Activated gamma-delta T cell treated with Interleukin-2 at 50 U/mL for 16 hours (primary cell): Measurements from ENCODE around the gene SLC15A1.

Experiments
- DNase-seq: peaks from one replicate; pipeline ENCODE4 v3.0.0-alpha.2; 2020

SLC15A1 gene

DNA sequence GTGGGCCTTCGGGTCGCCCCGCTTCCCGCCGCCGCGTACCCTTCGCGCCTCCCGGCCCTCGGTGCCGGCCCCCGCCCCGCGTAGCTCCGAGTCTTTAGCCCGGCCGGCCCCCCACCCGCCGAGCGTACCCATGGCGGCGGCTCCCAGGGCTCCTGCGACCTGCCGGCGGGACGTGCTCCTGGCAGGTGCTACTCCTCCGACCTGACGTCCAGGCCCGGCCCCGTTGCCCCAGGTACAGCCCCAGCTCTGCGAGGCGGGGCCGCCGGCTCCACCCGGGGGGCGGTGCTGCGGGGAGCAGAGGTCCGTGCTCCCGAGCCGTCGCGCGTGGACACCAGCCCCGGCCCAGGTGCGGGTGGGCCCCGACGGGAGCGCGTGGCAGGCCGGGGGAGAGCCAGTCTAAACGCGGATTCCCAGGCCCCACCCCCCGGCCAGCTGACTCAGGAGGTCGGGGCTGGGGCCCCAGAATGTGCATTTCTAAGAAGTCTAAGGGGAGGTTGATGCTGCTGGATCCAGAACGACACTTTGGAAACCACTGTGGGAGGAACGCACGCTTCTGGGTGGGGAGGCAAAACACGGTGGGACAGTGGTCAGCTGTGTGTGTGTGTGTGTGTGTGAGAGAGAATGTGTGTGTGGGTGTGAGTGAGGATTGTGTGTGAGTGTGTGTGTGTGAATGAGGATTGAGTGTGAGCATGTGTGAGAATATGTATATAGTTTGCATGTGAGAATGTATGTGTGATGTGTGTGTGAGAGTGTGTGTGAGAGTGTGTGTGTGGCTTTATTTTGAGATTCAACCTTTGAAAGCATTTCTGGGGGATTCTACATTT lies at the start of gene SLC15A1:
Gene SLC15A1 (minus strand): TSS at position 206 of the 824 bp plus-strand sequence. CDS start 74 bp downstream, at position 132.
- DNase-seq, result no peak

DNA sequence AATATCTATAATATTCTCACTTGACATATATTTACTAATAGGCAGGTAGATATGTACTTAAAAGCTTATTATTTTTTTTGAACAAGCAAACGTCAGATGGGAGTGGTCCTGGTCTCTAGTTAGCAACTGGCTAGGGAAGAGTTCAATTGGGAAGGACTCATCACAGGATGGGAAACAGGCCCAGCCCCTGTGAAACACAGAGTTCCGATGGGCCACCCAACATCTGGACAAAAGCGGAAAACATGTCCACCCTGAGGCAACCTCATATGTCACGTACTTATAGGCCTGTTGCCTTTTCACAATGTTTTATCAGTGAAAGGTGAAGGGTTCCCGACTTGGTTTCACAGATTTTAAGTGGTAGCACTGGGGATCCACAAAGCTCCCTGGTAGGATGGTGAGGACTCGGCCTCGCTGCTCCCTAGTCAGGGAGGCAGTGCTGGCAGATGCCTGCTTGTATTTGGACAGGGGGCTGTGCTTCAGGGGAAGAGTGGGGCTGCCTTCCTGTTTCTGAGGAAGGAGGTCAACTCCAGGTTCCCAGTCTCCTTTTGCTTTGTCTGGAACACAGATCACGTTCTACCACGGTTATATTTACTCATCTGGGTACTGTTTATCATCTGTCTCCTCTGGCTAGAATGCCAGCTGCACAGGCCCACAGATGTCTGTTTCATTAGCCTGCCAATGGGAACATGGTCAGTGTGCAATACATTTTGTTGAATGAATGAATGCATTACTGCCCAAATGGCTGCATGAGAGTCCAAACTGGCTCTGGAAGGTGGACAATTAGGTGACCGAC lies 49.4 kb upstream of the SLC15A1 start:
- DNase-seq, result no peak

DNA sequence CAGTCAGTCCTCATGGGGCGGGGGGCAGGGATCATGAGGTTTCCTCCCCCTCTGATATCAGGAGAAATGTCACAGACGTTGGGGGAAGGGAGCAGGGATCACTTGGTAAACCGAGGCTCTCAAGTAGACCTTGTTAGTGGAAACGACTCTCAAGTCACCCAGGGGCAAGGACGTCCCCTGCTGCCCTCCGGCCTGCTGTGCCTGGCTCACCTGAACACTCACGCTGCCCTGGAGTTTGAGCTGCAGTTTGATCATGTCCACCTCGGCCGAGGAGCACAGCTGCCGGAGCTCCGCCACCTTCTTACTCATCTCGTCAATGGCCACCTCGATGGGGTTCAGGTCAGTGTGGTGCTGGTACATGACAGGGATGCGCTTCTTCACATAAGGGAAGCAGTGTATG lies 47.6 kb upstream of the SLC15A1 start:
- DNase-seq, result no peak

DNA sequence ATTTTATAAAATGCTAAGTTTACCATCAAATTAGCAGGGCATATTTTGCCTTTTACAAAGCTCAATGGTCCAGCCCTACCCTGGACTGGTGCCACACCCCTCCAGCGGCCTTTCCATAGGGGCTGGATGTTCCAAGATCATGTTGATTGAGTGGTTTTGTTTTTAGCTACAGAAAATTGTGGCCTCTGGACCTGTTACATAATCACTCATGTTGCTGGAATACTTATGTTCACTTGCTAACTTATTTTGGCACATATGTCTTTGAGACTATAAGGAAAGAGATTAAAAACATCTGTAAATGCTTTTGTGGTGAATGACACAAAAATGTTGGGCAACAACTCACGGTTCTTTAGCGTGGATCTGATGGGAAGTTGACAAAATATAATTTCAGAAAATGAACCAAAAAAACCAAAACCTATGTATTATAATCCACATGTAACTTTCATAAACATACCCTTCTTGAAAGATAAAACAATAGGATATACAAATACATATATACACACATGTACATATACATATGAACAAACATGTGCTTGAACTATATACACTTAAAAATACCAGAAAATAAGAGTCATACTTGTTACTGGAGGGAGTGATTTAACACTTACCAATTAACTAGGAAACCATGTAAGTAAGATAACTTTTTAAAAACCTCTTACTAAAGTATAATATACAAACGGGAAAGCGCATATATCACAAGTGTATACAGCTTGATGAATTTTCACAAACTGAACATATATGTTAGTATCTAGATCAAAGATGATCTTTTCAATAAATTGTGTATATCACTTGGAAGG lies 46.6 kb upstream of the SLC15A1 start:
- DNase-seq, result no peak

GRCh38 chr13:98797456-98797855 lies 45.0 kb upstream of the SLC15A1 start:
- no peak for DNase-seq

GRCh38 chr13:98796798-98797197 lies 44.3 kb upstream of the SLC15A1 start:
- no peak for DNase-seq

DNA sequence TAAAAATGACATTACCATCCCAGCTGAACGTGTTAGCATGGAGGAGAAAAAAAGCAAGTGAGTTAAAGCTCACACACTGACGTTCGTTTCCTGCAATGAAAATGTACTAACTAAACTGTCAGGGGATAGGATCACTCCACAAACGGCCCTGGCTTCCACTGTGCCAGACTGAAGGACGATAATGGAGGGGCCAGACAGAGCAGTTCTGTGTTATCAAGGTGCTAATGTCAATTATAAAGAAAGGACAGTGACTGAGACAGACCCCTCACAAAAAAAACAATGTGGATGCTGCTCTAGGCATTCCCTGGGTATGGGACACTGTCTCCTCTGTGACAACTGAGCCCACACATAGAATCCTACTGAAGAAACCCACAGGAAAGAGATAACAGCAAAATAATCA lies 43.7 kb upstream of the SLC15A1 start:
- no peak for DNase-seq

GRCh38 chr13:98795220-98795619 lies 42.7 kb upstream of the SLC15A1 start:
- no peak for DNase-seq

DNA sequence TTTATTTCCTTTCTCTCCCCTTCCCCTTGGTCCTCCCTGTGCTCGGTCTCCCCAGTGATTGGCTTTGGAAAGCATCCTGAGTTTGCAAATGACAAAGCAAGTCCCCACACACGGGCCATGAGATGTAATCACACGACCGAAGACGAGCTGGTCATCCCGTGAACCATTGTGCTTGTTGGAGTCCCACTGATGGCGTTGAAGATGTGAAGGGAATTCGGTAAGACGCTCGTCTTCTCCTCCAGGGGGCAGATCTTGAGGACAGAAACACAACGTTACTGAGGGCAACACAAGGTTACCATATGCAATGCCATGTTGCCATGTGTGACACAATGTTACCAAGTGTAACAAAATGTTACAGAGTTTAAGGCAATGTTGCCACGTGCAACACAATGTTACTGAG lies 42.0 kb upstream of the SLC15A1 start:
- DNase-seq, result no peak

DNA sequence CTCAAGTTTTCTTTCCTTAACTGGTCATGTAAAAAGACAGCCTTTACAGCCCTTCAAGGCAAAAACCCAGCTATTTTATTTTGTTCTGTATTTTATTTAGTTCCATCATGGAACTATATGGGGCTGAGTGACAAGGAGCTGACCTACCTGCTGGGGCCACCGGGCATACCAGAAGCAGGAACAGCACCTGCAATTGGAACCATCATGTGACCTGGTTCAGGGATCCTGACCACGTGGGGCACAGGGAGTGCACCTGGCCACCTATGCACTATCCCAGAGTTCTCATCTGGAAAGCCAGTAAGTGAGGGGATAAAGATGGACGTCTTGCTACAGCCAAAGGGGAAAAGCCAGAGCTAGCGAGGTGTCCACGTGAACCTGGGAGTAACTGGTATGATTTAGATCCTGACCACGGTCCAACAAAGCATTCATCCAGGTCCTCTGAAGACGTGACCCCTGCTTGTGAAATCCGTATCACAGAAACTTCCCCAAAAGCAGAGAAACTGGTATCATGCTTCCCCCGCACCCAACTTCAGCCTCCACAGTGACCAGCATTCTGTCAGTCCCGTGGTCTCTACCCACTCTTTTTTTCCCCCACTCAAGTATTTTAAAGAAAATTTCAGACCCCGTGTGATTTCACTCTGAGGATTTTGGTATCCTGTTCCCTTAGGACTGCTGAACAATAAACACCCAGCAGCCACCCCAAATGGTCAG lies 40.5 kb upstream of the SLC15A1 start:
- no peak for DNase-seq

GRCh38 chr13:98792321-98792720 lies 39.8 kb upstream of the SLC15A1 start:
- DNase-seq, result no peak

DNA sequence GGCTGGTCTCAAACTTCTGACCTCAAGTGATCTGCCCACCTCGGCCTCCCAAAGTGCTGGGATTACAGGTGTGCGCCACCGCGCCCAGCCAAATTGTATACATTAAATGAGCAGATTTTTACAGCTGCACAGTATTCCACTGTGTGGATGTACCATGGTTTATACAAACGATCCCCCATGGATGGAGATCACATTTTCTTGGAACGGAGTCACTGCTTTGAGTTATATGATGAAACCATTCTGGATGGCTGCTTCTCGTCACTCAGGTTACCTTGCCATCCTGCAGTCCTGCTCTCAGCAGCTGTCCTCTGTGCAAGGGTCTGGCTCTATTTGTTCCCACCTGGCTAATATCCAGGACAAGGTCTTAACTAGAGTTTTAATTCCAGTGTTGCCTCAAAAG lies 39.1 kb upstream of the SLC15A1 start:
- DNase-seq, result no peak

DNA sequence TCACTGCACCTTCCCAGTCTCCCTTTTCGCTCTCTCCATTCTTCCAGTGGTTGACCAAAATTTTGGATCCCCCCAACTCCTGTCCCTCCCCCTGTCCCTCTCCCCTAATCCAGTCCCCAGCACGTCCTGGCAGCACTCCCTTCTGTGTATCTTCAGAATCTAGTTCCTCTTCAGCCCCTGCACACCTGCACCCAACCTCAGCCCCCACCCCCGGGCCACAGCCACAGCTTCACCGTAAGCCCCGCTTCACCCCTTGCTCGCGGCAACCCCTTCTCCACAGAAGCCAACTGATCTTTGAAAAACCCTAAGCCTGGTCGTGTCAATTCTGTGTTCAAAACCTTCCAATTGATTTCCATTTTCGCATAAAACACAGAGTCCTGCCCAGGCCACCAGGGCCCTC lies 35.5 kb upstream of the SLC15A1 start:
- DNase-seq, result no peak

DNA sequence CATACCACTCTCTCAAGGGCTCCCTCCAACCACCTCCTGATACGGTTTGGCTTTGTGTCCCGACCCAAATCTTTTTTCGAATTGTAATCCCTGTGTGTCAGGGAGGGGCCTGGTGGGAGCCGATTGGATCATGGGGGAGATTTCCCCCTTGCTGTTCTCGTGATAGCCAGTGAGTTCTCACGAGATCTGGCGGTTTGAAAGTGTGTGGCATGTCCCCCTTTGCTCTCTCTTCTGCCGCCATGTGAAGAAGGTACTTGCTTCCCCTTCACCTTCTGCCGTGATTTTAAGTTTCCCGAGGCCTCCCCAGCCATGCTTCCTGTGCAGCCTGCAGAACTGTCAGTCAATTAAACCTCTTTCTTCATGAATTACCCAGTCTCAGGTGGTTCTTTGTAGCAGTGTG lies 34.7 kb upstream of the SLC15A1 start:
- no peak for DNase-seq

DNA sequence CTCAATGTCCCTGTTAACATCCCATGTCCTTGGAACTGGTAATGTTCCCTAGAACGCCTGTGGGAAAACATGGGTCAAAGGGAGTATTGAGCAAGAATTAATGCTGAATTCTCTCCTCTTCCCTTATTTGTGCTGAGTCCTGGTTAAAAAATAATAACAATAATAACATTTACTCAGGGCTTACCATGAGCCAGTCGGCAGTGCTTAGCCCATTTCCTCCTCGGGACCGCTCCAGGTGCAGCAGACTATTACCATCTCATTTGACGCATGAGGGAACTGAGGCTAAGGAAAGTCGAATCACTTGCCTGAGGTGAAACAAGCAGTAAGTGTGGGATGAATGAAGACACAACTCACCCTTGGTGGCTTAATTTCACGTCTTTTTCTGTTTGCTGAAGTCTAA lies 33.6 kb upstream of the SLC15A1 start:
- no peak for DNase-seq

DNA sequence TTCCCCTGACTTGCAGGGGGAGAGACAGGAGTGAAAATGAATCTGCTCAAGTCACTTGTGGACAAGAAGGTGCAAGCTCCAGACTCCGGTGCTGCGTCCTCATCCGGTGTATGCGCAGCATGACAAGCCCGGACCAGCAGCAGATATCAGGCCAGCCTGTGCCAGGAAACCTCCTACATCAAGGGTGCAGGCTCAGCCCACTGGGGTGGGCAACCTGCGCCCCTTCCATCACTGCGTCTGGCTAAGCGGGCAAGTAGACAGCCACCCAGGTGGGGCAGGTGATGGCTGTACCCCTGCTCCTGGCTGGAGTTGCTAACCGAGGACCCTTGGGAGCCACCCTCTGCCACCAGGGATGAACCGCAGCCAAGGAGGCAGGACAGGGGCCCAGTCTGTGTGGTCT lies 32.9 kb upstream of the SLC15A1 start:
- DNase-seq, result no peak

GRCh38 chr13:98784666-98785065 lies 32.2 kb upstream of the SLC15A1 start:
- DNase-seq, result no peak

DNA sequence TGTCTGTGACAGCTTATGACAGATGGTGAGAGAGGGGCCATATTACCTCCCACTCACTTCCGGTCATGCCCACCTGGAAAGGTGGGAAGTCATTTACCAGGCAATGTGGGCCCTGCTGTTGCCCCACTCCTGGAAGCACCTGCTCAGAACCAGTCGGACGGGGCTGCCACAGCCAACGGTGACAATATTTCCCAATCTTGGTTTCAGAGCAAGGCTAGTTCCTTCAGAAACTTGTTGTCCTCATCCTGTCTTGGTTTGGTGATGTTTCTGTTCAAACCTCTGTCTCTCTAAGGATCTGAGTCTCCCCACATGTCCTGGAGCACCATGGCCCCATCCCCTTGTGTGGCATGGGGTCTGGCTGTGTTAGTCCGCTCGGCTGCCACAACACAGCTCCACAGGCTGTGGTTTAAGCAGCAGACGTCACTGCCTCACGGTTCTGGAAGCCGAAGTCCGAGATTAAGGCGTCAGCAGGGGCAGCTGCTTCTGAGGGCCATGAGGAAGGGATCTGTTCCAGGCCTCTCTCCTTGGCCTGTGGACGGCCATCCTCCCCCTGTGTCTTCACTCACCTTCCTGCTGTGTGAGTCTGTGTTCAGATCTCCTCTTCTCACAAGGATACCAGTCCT lies 31.5 kb upstream of the SLC15A1 start:
- DNase-seq, result no peak

- DNase-seq, result no peak
These were observed 30.2 kb upstream of the SLC15A1 start for GRCh38 chr13:98782654-98783053.

DNA sequence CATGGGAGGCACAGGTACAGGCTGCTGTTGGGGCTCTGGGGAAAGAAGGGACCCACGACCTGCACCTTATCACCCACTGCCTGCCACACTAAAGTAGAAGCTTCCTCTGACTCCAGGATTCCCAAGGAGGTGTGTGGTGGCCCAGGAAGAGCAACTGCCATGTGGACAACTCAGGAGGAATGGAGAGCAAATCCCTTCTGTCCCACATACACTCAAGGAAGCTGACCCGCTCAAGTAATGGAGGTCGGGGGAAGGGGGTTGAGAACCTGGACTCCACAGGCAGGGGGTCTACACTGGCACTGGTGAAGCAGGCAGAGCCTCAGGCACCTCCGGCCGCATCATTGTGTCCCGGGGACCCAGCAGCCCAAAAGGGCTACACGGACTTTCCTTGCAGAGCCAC lies 29.4 kb upstream of the SLC15A1 start:
- no peak for DNase-seq

- DNase-seq, result no peak
These were observed 29.0 kb upstream of the SLC15A1 start for GRCh38 chr13:98781470-98781869.

GRCh38 chr13:98781045-98781444 lies 28.6 kb upstream of the SLC15A1 start:
- DNase-seq, result no peak
